Measurements from ENCODE around the gene MYPOP. TPM values are rescaled to one million over a fixed set of nuclear protein-coding genes. Genes with fewer than 3 reads are reported as not detected.

The MYPOP gene
- total and polyA plus RNA-seq, 9 of the 15 experiments (the other 6 are each of a cell fraction or from before 2014, with no cell fraction given) = 0.32 to 7.6 (median 1.6) TPM

GRCh38 chr19:45902651-45903625 is 525 bp upstream of the MYPOP start (continued):
- TF ChIP-seq KDM2B (CRISPR knock-in tag; IDR thresholded peaks at IDR 0.05) (0 out of 2 replicates have a peak, but pooled peaks have one; percentile 3), MED1 (CRISPR knock-in tag; IDR thresholded peaks at IDR 0.05; ENCODE audit: borderline replicate concordance) (no peak), THAP12 (CRISPR knock-in tag; IDR thresholded peaks at IDR 0.05) (peak; percentile 17; the same call in 1 of the 2 replicates), NRF1 (conservative IDR thresholded peaks at IDR 0.05 in 1 of 2, IDR thresholded peaks at IDR 0.05 in 1 of 2) (peak; percentile 100), JUNB (CRISPR knock-in tag; conservative IDR thresholded peaks at IDR 0.05) (0 out of 2 replicates have a peak, but pooled peaks have one; percentile 10), KAT2B (IDR thresholded peaks at IDR 0.05; ENCODE audit: low read depth, low read length) (no peak), CEBPG (CRISPR knock-in tag; IDR thresholded peaks at IDR 0.05) (no peak), CEBPG (tag; conservative IDR thresholded peaks at IDR 0.05 in 1 of 2, IDR thresholded peaks at IDR 0.05 in 1 of 2) (no peak), RFX1 (IDR thresholded peaks at IDR 0.05) (peak; percentile 95), ERF (CRISPR knock-in tag; IDR thresholded peaks at IDR 0.05) (peak; percentile 87; the same call in 1 of the 2 replicates), NR3C1 (CRISPR knock-in tag; IDR thresholded peaks at IDR 0.05) (no peak), CREB3L1 (IDR thresholded peaks at IDR 0.05; ENCODE audit: borderline replicate concordance, low read depth) (peak; percentile 58; the same call in 1 of the 2 replicates), MAZ (CRISPR knock-in tag; conservative IDR thresholded peaks at IDR 0.05 in 1 of 2, IDR thresholded peaks at IDR 0.05 in 1 of 2) (peak; percentile 77 to 89; a peak in 3 of 4 replicates), KLF16 (IDR thresholded peaks at IDR 0.05) (no peak), ARID3B (CRISPR knock-in tag; IDR thresholded peaks at IDR 0.05; ENCODE audit: borderline replicate concordance) (0 out of 2 replicates have a peak, but pooled peaks have one; percentile 73), GATAD2A (IDR thresholded peaks at IDR 0.05) (no peak), ID3 (CRISPR knock-in tag; IDR thresholded peaks at IDR 0.05) (no peak), ID3 (tag; IDR thresholded peaks at IDR 0.05) (peak; percentile 34; the same call in 1 of the 2 replicates), ATF7 (IDR thresholded peaks at IDR 0.05) (peak; percentile 57; the same call in 1 of the 2 replicates), KDM1A (IDR thresholded peaks at IDR 0.05) (peak; percentile 85 to 94), ZNF165 (CRISPR knock-in tag; IDR thresholded peaks at IDR 0.05; ENCODE audit: borderline replicate concordance) (0 out of 2 replicates have a peak, but pooled peaks have one; percentile 28), CTBP1 (IDR thresholded peaks at IDR 0.05; ENCODE audit: borderline replicate concordance) (peak; percentile 100)
